Hair follicle dermal papilla cell (primary cell): ENCODE results near the gene OTOS. TPM values are rescaled to one million over a fixed set of nuclear protein-coding genes. Genes with fewer than 3 reads are reported as not detected.

Experiments used
- total RNA-seq: library from RNA; depleted of rRNA; stranded (reverse); fragments of >200 nt; gene quantifications from 2 replicates; pipeline ENCODE4 v1.2.3, GENCODE V29; 2012

Gene OTOS
- total RNA-seq: not detected in 2 replicates

GRCh38 chr2:240140511-240140910 is at the start of gene OTOS:
Gene OTOS (minus strand): TSS chr2:240140658. CDS start chr2:240140326, 332 bp downstream.

DNA sequence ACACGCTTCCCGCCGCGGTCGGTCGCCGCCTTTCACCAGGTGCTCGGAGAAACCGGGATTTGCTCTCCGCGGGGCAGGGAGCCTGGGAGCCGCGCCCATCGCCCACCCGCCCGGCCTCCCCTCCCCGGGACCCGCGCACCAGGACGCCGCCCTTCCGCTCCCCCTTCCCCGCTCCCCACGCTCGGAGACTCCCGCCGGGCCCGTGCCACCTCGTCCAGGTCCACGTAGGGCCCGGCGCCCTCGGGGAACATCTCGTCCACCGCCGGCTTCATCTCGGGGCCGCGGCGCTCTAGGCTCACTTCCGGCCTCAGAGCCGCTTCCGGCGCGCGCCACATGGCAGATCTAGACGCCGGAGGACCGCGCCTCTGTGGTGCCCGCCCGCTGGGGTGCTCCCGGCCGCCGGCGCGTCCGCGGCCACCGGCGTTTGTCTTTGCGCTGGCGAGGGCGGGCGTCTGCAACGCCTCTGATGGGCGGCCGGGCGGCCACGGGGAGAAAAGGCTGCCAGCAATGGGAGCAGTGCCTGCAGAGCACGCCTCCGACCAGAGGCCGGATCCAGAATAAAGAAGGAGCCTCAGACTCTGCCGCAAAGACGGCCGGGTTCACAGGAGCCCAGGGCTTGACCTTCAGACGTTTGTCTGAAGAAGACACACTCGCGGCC is 4.3 kb downstream of the OTOS start, which contains the start of gene COPS9:
TSS of gene COPS9 (minus strand) at position 293 of the 658 bp plus-strand sequence. CDS start at position 272, 21 bp downstream.

Other genes with a start within 250 kb of the OTOS start
- 74.0 and 95.8 TPM in 2 replicates for gene NDUFA10, start 115.3 kb downstream of the OTOS start, total RNA-seq
- gene OR6B2, start 110.2 kb downstream of the OTOS start, total RNA-seq: not detected in 2 replicates
- gene OR6B3, start 87.1 kb downstream of the OTOS start, total RNA-seq: not detected in 2 replicates
- gene COPS9, start 4.4 kb downstream of the OTOS start, total RNA-seq: 31.0 and 37.8 TPM in 2 replicates